T-helper 9 cell (primary cell): ENCODE data around the gene CEP63.

Experiments
- DNase-seq: peaks from one replicate; pipeline ENCODE4 v3.0.0-alpha.2; 2020

CEP63 gene

GRCh38 chr3:134471521-134472193 is 14.2 kb upstream of the CEP63 start:
- DNase-seq = no peak

- DNase-seq = no peak
Measured at GRCh38 chr3:134472831-134473230, 13.0 kb upstream of the CEP63 start.

GRCh38 chr3:134473868-134474546 is 11.8 kb upstream of the CEP63 start:
- DNase-seq = peak; percentile 80

GRCh38 chr3:134474956-134475355 is 10.9 kb upstream of the CEP63 start:
- DNase-seq = no peak

GRCh38 chr3:134476306-134476705 is 9.6 kb upstream of the CEP63 start:
- no peak for DNase-seq

- DNase-seq = no peak
Measured at GRCh38 chr3:134477002-134477401, 8.9 kb upstream of the CEP63 start.

GRCh38 chr3:134477938-134478337 is 7.9 kb upstream of the CEP63 start:
- no peak for DNase-seq

- DNase-seq = no peak
Measured at GRCh38 chr3:134480546-134480945, 5.3 kb upstream of the CEP63 start.

- no peak for DNase-seq
Measured at GRCh38 chr3:134481166-134481565, 4.7 kb upstream of the CEP63 start.

GRCh38 chr3:134482622-134483021 is 3.2 kb upstream of the CEP63 start:
- no peak for DNase-seq

- no peak for DNase-seq
Measured at GRCh38 chr3:134483195-134483900, 2.5 kb upstream of the CEP63 start.

- DNase-seq = peak; percentile 89
Measured at GRCh38 chr3:134485075-134485717, 661 bp upstream of the CEP63 start.

- no peak for DNase-seq
Measured at GRCh38 chr3:134486577-134487041, 752 bp downstream of the CEP63 start.

GRCh38 chr3:134487406-134487805 is 1.5 kb downstream of the CEP63 start:
- DNase-seq = no peak

GRCh38 chr3:134494495-134494894 is 8.6 kb downstream of the CEP63 start:
- no peak for DNase-seq

- no peak for DNase-seq
Measured at GRCh38 chr3:134495980-134496379, 10.1 kb downstream of the CEP63 start.

- DNase-seq = no peak
Measured at GRCh38 chr3:134496471-134497071, 10.7 kb downstream of the CEP63 start.

- DNase-seq = no peak
Measured at GRCh38 chr3:134503266-134503665, 17.4 kb downstream of the CEP63 start.

GRCh38 chr3:134504132-134504531 is 18.3 kb downstream of the CEP63 start:
- DNase-seq = no peak

- no peak for DNase-seq
Measured at GRCh38 chr3:134505485-134505884, 19.6 kb downstream of the CEP63 start.

GRCh38 chr3:134511500-134511899 is 25.6 kb downstream of the CEP63 start:
- no peak for DNase-seq

- DNase-seq = no peak
Measured at GRCh38 chr3:134516905-134517304, 31.0 kb downstream of the CEP63 start.

- DNase-seq = no peak
Measured at GRCh38 chr3:134517791-134518190, 31.9 kb downstream of the CEP63 start.
